Mesenchymal stem cell (in vitro differentiated cells and primary cell): ENCODE measurements around the gene LATS2.

Source experiments
- DNase-seq: peaks from one replicate; pipeline ENCODE4 v3.0.0-alpha.2; 2013
- H2AFZ ChIP-seq: one replicate; pipeline ENCODE4 v1.6.1; 2013; ENCODE audit warnings: low read depth, mild to moderate bottlenecking, control low read depth, inconsistent platforms, low read length, moderate library complexity
- H2AK5ac ChIP-seq: 2 replicates; pipeline ENCODE4 v1.6.1; 2013; ENCODE audit warnings: low read length, moderate library complexity, mild to moderate bottlenecking, inconsistent platforms; ENCODE audit not compliant: severe bottlenecking
- H2BK120ac ChIP-seq: one replicate; pipeline ENCODE4 v1.6.1; 2013; ENCODE audit warnings: low read depth, mild to moderate bottlenecking, inconsistent platforms, low read length, moderate library complexity
- H2BK12ac ChIP-seq, 2 experiments: one replicate each; pipeline ENCODE4 v1.6.1; 2013; ENCODE audit warnings: inconsistent platforms in 2 of 2, low read length in 2 of 2, mild to moderate bottlenecking in 2 of 2, moderate library complexity in 2 of 2, control low read depth in 1 of 2
- H2BK15ac ChIP-seq: one replicate; pipeline ENCODE4 v1.6.1; 2013; ENCODE audit warnings: mild to moderate bottlenecking, low read depth, inconsistent platforms; ENCODE audit not compliant: poor library complexity, severe bottlenecking
- H2BK5ac ChIP-seq: 2 replicates; pipeline ENCODE4 v1.6.1; 2013; ENCODE audit warnings: low read depth, mild to moderate bottlenecking, low read length, control low read depth, inconsistent platforms; ENCODE audit not compliant: poor library complexity, severe bottlenecking
- H3K14ac ChIP-seq, 2 experiments: one replicate each; pipeline ENCODE4 v1.6.1; 2013; ENCODE audit warnings: inconsistent platforms in 2 of 2, low read length in 2 of 2, control low read depth in 1 of 2, mild to moderate bottlenecking in 1 of 2, moderate library complexity in 1 of 2
- H3K18ac ChIP-seq, 2 experiments: one replicate each; pipeline ENCODE4 v1.6.1; 2013; ENCODE audit warnings: inconsistent platforms in 2 of 2, low read length in 2 of 2, control low read depth in 1 of 2, low read depth in 1 of 2, mild to moderate bottlenecking in 1 of 2
- H3K23ac ChIP-seq, 2 experiments: one replicate each; pipeline ENCODE4 v1.6.1; 2013; ENCODE audit warnings: inconsistent platforms in 2 of 2, low read length in 2 of 2, mild to moderate bottlenecking in 2 of 2, moderate library complexity in 2 of 2, control low read depth in 1 of 2
- H3K27ac ChIP-seq: 2 replicates; pipeline ENCODE4 v1.5.1; 2013; ENCODE audit warnings: mild to moderate bottlenecking, moderate library complexity, low read length, control low read depth, inconsistent platforms; ENCODE audit not compliant: poor library complexity, severe bottlenecking
- H3K27me3 ChIP-seq, 2 experiments: 2 replicates each; pipeline versions ENCODE4 v1.6.1 to v1.7.0; 2013; ENCODE audit warnings: low read length in 2 of 2, mild to moderate bottlenecking in 2 of 2, moderate library complexity in 2 of 2, control low read depth in 1 of 2, inconsistent platforms in 1 of 2; ENCODE audit not compliant: control insufficient read depth in 1 of 2, insufficient read depth in 1 of 2
- H3K36me3 ChIP-seq, 2 experiments: 2 replicates each; pipeline versions ENCODE4 v1.6.1 to v1.7.0; 2013; ENCODE audit warnings: low read length in 2 of 2, control low read depth in 1 of 2, inconsistent platforms in 1 of 2, low read depth in 1 of 2, mild to moderate bottlenecking in 1 of 2; ENCODE audit not compliant: insufficient read depth in 2 of 2, control insufficient read depth in 1 of 2
- H3K4ac ChIP-seq, 2 experiments: one replicate each; pipeline ENCODE4 v1.6.1; 2013; ENCODE audit warnings: inconsistent platforms in 2 of 2, low read length in 2 of 2, mild to moderate bottlenecking in 2 of 2, moderate library complexity in 2 of 2, control low read depth in 1 of 2, low read depth in 1 of 2
- H3K4me1 ChIP-seq: 2 replicates; pipeline ENCODE4 v1.6.1; 2013; ENCODE audit warnings: low read depth, low read length, control low read depth; ENCODE audit not compliant: control insufficient read depth, insufficient read depth
- H3K4me2 ChIP-seq: 2 replicates; pipeline ENCODE4 v1.6.1; 2013; ENCODE audit warnings: low read length, mild to moderate bottlenecking, inconsistent platforms; ENCODE audit not compliant: poor library complexity, severe bottlenecking
- H3K4me3 ChIP-seq, 2 experiments: 2 replicates each; pipeline versions ENCODE4 v1.5.1 to v1.7.0; 2013; ENCODE audit warnings: low read length in 2 of 2, mild to moderate bottlenecking in 2 of 2, control low read depth in 1 of 2, low read depth in 1 of 2; ENCODE audit not compliant: insufficient read depth in 1 of 2
- H3K79me1 ChIP-seq: replicated peaks from 2 replicates; pipeline ENCODE4 v1.6.1; 2013; ENCODE audit warnings: mild to moderate bottlenecking, control low read depth, low read length, inconsistent platforms; ENCODE audit not compliant: poor library complexity, severe bottlenecking
- H3K9ac ChIP-seq: 2 replicates; pipeline ENCODE4 v1.7.0; 2013; ENCODE audit warnings: mild to moderate bottlenecking, low read length, moderate library complexity
- H3K9me3 ChIP-seq: 2 replicates; pipeline ENCODE4 v1.7.0; 2013; ENCODE audit warnings: mild to moderate bottlenecking, low read length; ENCODE audit not compliant: control insufficient read depth
- H4K8ac ChIP-seq: one replicate; pipeline ENCODE4 v1.6.1; 2013; ENCODE audit warnings: inconsistent platforms, mild to moderate bottlenecking, low read length, moderate library complexity
- H4K91ac ChIP-seq: one replicate; pipeline ENCODE4 v1.6.1; 2013; ENCODE audit warnings: mild to moderate bottlenecking, low read length, inconsistent platforms
- WGBS: methylation state at CpG from one replicate; pipeline ENCODE4 v1.1.7; 2013; ENCODE audit warnings: mixed read lengths; 5-methylcytosine and 5-hydroxymethylcytosine counted together

Gene LATS2

GRCh38 chr13:21043898-21044297 is 17.5 kb downstream of the LATS2 start:
- no peak overlapping the region for H3K23ac ChIP-seq
- no peak overlapping the region for H2AK5ac ChIP-seq
- H3K9ac ChIP-seq: peak overlapping the region; percentile 70
- no peak overlapping the region for H3K4me2 ChIP-seq
- peaks cover 29% of the 10 kb centered on the region in 2 experiments for H3K36me3 ChIP-seq
- H3K14ac ChIP-seq: no peak overlapping the region
- H3K4me1 ChIP-seq: peaks cover 12% of the 10 kb centered on the region
- H2BK15ac ChIP-seq: no peak overlapping the region
- no peak overlapping the region for H2BK12ac ChIP-seq
- H4K91ac ChIP-seq: no peak overlapping the region
- H2AFZ ChIP-seq: no peak overlapping the region
- peak; percentile 92 for DNase-seq
- peak overlapping the region in 1 of 2 experiments; percentile 28 for H3K4me3 ChIP-seq
- peak overlapping the region; percentile 13 for H3K27ac ChIP-seq
- no peak overlapping the region for H2BK120ac ChIP-seq
- no peak overlapping the region for H2BK5ac ChIP-seq
- no peaks in the 10 kb centered on the region for H3K9me3 ChIP-seq
- no peak overlapping the region for H3K18ac ChIP-seq
- WGBS: 9% methylated on average over 2 of the region's 2 CpGs
- peaks cover 1% of the 10 kb centered on the region for H3K79me1 ChIP-seq
- no peak overlapping the region for H3K4ac ChIP-seq
- H3K27me3 ChIP-seq: no peaks in the 10 kb centered on the region
- no peak overlapping the region for H4K8ac ChIP-seq

GRCh38 chr13:21040120-21040826 is 21.1 kb downstream of the LATS2 start:
- no peak overlapping the region for H2AFZ ChIP-seq
- peaks cover 28 to 33% of the 10 kb centered on the region in 2 experiments for H3K36me3 ChIP-seq
- no peaks in the 10 kb centered on the region for H3K9me3 ChIP-seq
- H3K9ac ChIP-seq: no peak overlapping the region
- peak overlapping the region in 1 of 2 experiments; percentile 84 for H3K18ac ChIP-seq
- no peak overlapping the region for H3K4me3 ChIP-seq
- no peak overlapping the region for H2BK5ac ChIP-seq
- no peak overlapping the region for H3K4ac ChIP-seq
- H3K14ac ChIP-seq: no peak overlapping the region
- H3K4me2 ChIP-seq: no peak overlapping the region
- H4K8ac ChIP-seq: peak overlapping the region; percentile 27
- H3K23ac ChIP-seq: no peak overlapping the region
- peaks cover 12% of the 10 kb centered on the region for H3K4me1 ChIP-seq
- peaks cover 1% of the 10 kb centered on the region for H3K79me1 ChIP-seq
- no peak overlapping the region for H4K91ac ChIP-seq
- H2BK15ac ChIP-seq: peak overlapping the region; percentile 79
- H3K27me3 ChIP-seq: no peaks in the 10 kb centered on the region
- WGBS: 89% methylated on average over 15 of the region's 15 CpGs
- H2BK120ac ChIP-seq: no peak overlapping the region
- no peak overlapping the region for H2AK5ac ChIP-seq
- H3K27ac ChIP-seq: no peak overlapping the region
- peak overlapping the region in 1 of 2 experiments; percentile 29 for H2BK12ac ChIP-seq
- no peak for DNase-seq

GRCh38 chr13:21039097-21039800 is 22.1 kb downstream of the LATS2 start:
- no peak overlapping the region for H3K27ac ChIP-seq
- H3K9me3 ChIP-seq: no peaks in the 10 kb centered on the region
- H3K4me1 ChIP-seq: peaks cover 15% of the 10 kb centered on the region
- H4K91ac ChIP-seq: no peak overlapping the region
- peak overlapping the region in 1 of 2 experiments; percentile 7 for H3K18ac ChIP-seq
- no peak overlapping the region for H2AK5ac ChIP-seq
- H3K4ac ChIP-seq: no peak overlapping the region
- no peak overlapping the region for H3K4me2 ChIP-seq
- WGBS: 69% methylated on average over 2 of the region's 6 CpGs
- H3K79me1 ChIP-seq: peaks cover 1% of the 10 kb centered on the region
- H2BK15ac ChIP-seq: no peak overlapping the region
- H2BK12ac ChIP-seq: peak overlapping the region in 1 of 2 experiments; percentile 29
- no peak overlapping the region for H2BK120ac ChIP-seq
- no peak overlapping the region for H3K4me3 ChIP-seq
- no peak overlapping the region for H3K23ac ChIP-seq
- H2AFZ ChIP-seq: no peak overlapping the region
- DNase-seq: no peak
- H2BK5ac ChIP-seq: no peak overlapping the region
- no peak overlapping the region for H4K8ac ChIP-seq
- H3K9ac ChIP-seq: no peak overlapping the region
- no peaks in the 10 kb centered on the region for H3K27me3 ChIP-seq
- peaks cover 19 to 29% of the 10 kb centered on the region in 2 experiments for H3K36me3 ChIP-seq
- H3K14ac ChIP-seq: no peak overlapping the region

- Histone ChIP-seq H2BK12ac (no peak overlapping the region), H2BK120ac (peak overlapping the region; percentile 73), H2AFZ (no peak overlapping the region), H3K4ac (no peak overlapping the region), H2AK5ac (no peak overlapping the region), H2BK15ac (no peak overlapping the region), H3K14ac (no peak overlapping the region), H3K18ac (no peak overlapping the region), H4K91ac (no peak overlapping the region), H2BK5ac (no peak overlapping the region), H3K9me3 (no peaks in the 10 kb centered on the region), H3K27me3 (no peaks in the 10 kb centered on the region), H3K4me1 (peaks cover 26% of the 10 kb centered on the region), H3K23ac (no peak overlapping the region), H3K4me3 (no peak overlapping the region), H3K4me2 (no peak overlapping the region), H3K9ac (no peak overlapping the region), H3K79me1 (peaks cover 1% of the 10 kb centered on the region), H3K36me3 (peaks cover 19 to 24% of the 10 kb centered on the region in 2 experiments), H3K27ac (no peak overlapping the region), H4K8ac (peak overlapping the region; percentile 72)
- DNase-seq: no peak
- 97% methylated on average over 8 of the region's 8 CpGs for WGBS
These were observed 23.7 kb downstream of the LATS2 start for GRCh38 chr13:21037656-21038055.
